ENCODE measurements around the gene STAT5B.
"Not testable (repeated sequence)": the region's sequence is repeated elsewhere in the genome, so short reads cannot be mapped to it uniquely, and the experiment has no call there.

Gene STAT5B

DNA sequence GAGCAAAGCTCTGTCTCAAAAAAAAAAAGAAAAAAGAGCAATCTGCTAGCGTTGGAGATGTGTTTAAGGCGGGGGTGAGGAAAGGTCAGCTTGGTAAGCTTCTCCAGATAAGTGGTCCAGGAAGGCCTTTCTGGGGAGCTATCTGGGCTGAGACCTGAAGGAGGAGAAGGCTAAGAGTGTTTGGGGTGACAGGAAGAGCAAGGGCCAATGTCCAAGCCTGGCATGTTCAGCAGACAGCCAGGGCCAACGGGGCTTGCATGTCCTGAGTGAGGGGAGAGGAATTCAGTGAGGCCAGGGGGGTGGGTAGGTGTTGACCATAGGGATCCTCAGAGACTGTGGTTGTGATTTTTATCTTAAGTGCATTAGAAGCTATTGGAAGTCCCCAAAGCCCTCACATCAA, 27.5 kb upstream of the STAT5B start:
- TF ChIP-seq, protein P1, sequence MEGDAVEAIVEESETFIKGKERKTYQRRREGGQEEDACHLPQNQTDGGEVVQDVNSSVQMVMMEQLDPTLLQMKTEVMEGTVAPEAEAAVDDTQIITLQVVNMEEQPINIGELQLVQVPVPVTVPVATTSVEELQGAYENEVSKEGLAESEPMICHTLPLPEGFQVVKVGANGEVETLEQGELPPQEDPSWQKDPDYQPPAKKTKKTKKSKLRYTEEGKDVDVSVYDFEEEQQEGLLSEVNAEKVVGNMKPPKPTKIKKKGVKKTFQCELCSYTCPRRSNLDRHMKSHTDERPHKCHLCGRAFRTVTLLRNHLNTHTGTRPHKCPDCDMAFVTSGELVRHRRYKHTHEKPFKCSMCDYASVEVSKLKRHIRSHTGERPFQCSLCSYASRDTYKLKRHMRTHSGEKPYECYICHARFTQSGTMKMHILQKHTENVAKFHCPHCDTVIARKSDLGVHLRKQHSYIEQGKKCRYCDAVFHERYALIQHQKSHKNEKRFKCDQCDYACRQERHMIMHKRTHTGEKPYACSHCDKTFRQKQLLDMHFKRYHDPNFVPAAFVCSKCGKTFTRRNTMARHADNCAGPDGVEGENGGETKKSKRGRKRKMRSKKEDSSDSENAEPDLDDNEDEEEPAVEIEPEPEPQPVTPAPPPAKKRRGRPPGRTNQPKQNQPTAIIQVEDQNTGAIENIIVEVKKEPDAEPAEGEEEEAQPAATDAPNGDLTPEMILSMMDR (IDR thresholded peaks at IDR 0.05; ENCODE audit: insufficient read depth, low read length, poor library complexity, severe bottlenecking), result no peak
- no peak for TF ChIP-seq EZH2phosphoT487 (conservative IDR thresholded peaks at IDR 0.05; ENCODE audit: low read length)
- Histone ChIP-seq H3K27ac (ENCODE audit: low read depth, low read length) (no peak overlapping the region), H3K4me3 (ENCODE audit: insufficient read depth, low read length, poor library complexity, severe bottlenecking) (no peak overlapping the region), H4K20me1 (ENCODE audit: low read depth, low read length) (no peaks in the 10 kb centered on the region), H3F3A (ENCODE audit: insufficient read depth) (no peaks in the 10 kb centered on the region), H3K27me3 (ENCODE audit: low read length) (no peaks in the 10 kb centered on the region), H3K79me2 (ENCODE audit: insufficient read depth, low read length) (no peaks in the 10 kb centered on the region), H3K9me2 (replicated peaks; ENCODE audit: insufficient read depth, low read length) (no peaks in the 10 kb centered on the region), H3K36me3 (ENCODE audit: low read length) (no peaks in the 10 kb centered on the region), H3K4me2 (ENCODE audit: low read depth, low read length, poor library complexity, severe bottlenecking) (no peak overlapping the region), H3K9me3 (ENCODE audit: insufficient read depth, low read length) (no peaks in the 10 kb centered on the region), H3K9ac (ENCODE audit: low read length) (no peak overlapping the region), H2AFZ (ENCODE audit: low read depth, low read length, severe bottlenecking) (no peak overlapping the region)

DNA sequence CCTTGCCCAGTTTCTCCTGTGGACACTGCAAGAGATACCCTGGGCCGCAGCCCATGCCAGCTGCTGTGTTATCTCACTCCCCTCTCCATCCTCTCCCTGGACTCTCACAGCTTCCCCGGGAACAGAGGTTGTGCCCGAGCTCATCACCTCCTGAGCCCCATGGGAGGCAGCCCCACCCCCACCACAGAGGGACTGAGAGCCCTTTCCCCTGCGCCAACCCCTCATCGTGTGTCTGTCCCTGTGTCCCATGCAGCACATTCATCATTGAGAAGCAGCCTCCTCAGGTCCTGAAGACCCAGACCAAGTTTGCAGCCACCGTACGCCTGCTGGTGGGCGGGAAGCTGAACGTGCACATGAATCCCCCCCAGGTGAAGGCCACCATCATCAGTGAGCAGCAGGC, 24.8 kb upstream of the STAT5B start:
- no peaks in the 10 kb centered on the region for H3K79me2 ChIP-seq (ENCODE audit: insufficient read depth, low read length)
- H2AFZ ChIP-seq (ENCODE audit: low read depth, low read length, severe bottlenecking), result no peak overlapping the region
- no peak overlapping the region for H3K4me3 ChIP-seq (ENCODE audit: insufficient read depth, low read length, poor library complexity, severe bottlenecking)
- no peaks in the 10 kb centered on the region for H3K27me3 ChIP-seq (ENCODE audit: low read length)
- H3K4me2 ChIP-seq (ENCODE audit: low read depth, low read length, poor library complexity, severe bottlenecking), result no peak overlapping the region
- no peaks in the 10 kb centered on the region for H3K9me2 ChIP-seq (replicated peaks; ENCODE audit: insufficient read depth, low read length)
- no peaks in the 10 kb centered on the region for H3F3A ChIP-seq (ENCODE audit: insufficient read depth)
- H4K20me1 ChIP-seq (ENCODE audit: low read depth, low read length), result no peaks in the 10 kb centered on the region
- no peak for TF ChIP-seq EZH2phosphoT487 (conservative IDR thresholded peaks at IDR 0.05; ENCODE audit: low read length)
- TF ChIP-seq, protein P1 (IDR thresholded peaks at IDR 0.05; ENCODE audit: insufficient read depth, low read length, poor library complexity, severe bottlenecking), result no peak
- H3K27ac ChIP-seq (ENCODE audit: low read depth, low read length), result no peak overlapping the region
- H3K9ac ChIP-seq (ENCODE audit: low read length), result no peak overlapping the region
- H3K36me3 ChIP-seq (ENCODE audit: low read length), result no peaks in the 10 kb centered on the region
- H3K9me3 ChIP-seq (ENCODE audit: insufficient read depth, low read length), result no peaks in the 10 kb centered on the region

DNA sequence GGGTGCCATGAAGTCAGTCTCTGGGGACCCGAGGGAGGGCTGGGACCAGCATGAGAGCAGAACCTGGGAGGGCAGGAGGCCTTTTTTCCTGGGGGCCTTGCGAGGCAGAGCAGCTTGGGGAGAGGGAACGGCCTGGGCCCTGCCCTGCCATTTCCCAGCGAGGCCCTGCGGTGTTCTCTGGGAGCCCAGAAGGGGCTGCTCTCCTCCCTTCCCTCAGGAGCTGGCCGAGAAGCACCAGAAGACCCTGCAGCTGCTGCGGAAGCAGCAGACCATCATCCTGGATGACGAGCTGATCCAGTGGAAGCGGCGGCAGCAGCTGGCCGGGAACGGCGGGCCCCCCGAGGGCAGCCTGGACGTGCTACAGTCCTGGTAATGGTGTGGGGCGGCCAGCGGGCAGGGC, 23.7 kb upstream of the STAT5B start:
- H3K27ac ChIP-seq (ENCODE audit: low read depth, low read length); H3K36me3 ChIP-seq (ENCODE audit: low read length); H3K4me3 ChIP-seq (ENCODE audit: insufficient read depth, low read length, poor library complexity, severe bottlenecking); H3K79me2 ChIP-seq (ENCODE audit: insufficient read depth, low read length); H3K9me2 ChIP-seq (replicated peaks; ENCODE audit: insufficient read depth, low read length); H3K4me2 ChIP-seq (ENCODE audit: low read depth, low read length, poor library complexity, severe bottlenecking); H4K20me1 ChIP-seq (ENCODE audit: low read depth, low read length); H2AFZ ChIP-seq (ENCODE audit: low read depth, low read length, severe bottlenecking); H3F3A ChIP-seq (ENCODE audit: insufficient read depth); H3K9ac ChIP-seq (ENCODE audit: low read length); H3K27me3 ChIP-seq (ENCODE audit: low read length); H3K9me3 ChIP-seq (ENCODE audit: insufficient read depth, low read length): not testable (repeated sequence)

DNA sequence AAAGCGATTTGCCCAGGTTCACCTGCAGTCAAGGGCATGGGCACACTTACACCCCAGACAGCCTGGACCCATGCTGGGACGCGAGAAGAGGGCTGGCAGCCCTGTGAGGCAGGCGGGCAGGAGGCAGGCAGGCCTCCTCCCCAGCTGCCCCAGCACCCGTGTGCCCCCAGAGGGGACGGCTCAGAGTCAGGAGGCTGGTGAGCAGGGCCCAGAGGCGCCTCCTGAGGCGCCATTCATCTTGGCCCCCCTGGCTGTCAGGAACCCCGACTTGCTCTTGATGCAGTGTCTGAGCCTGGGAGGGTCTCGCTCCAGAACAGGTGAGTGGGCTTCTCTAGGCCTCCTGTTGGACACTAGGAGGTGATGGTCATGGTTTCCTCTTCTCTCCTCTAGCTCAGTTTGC, 23.2 kb upstream of the STAT5B start:
- not testable (repeated sequence) for H3K27ac ChIP-seq (ENCODE audit: low read depth, low read length); H3K27me3 ChIP-seq (ENCODE audit: low read length); H3K9me2 ChIP-seq (replicated peaks; ENCODE audit: insufficient read depth, low read length); H2AFZ ChIP-seq (ENCODE audit: low read depth, low read length, severe bottlenecking); H3K9ac ChIP-seq (ENCODE audit: low read length); H4K20me1 ChIP-seq (ENCODE audit: low read depth, low read length); H3K4me2 ChIP-seq (ENCODE audit: low read depth, low read length, poor library complexity, severe bottlenecking); H3K4me3 ChIP-seq (ENCODE audit: insufficient read depth, low read length, poor library complexity, severe bottlenecking); H3F3A ChIP-seq (ENCODE audit: insufficient read depth); H3K36me3 ChIP-seq (ENCODE audit: low read length); H3K9me3 ChIP-seq (ENCODE audit: insufficient read depth, low read length); H3K79me2 ChIP-seq (ENCODE audit: insufficient read depth, low read length)

DNA sequence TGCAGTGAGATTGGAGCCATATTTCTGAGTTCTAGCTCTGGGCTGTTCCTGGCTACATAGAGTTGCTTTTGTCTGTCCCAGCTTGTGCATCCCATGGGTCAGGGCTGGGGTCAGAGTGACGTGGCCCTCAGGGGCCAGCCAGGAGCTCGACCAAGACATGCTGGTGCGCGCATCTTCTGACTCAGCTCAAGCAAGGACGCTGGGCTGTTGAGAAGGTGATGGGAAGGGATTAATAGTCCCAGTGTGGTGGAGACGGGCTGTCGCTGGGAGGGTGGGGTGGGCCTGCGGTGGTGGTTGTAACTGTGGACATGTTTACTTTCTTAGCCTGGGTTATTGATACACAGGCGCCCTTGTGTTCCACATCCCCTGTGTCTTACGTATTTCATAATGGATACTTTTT, 21.6 kb upstream of the STAT5B start:
- not testable (repeated sequence) for H3K27ac ChIP-seq (ENCODE audit: low read depth, low read length); H3K9me3 ChIP-seq (ENCODE audit: insufficient read depth, low read length); H3K36me3 ChIP-seq (ENCODE audit: low read length); H3F3A ChIP-seq (ENCODE audit: insufficient read depth); H3K27me3 ChIP-seq (ENCODE audit: low read length); H3K79me2 ChIP-seq (ENCODE audit: insufficient read depth, low read length); H3K9me2 ChIP-seq (replicated peaks; ENCODE audit: insufficient read depth, low read length); H3K4me2 ChIP-seq (ENCODE audit: low read depth, low read length, poor library complexity, severe bottlenecking); H4K20me1 ChIP-seq (ENCODE audit: low read depth, low read length); H3K9ac ChIP-seq (ENCODE audit: low read length); H2AFZ ChIP-seq (ENCODE audit: low read depth, low read length, severe bottlenecking); H3K4me3 ChIP-seq (ENCODE audit: insufficient read depth, low read length, poor library complexity, severe bottlenecking)
